A549 (cell line): ENCODE data around the gene CLCN3.

Experiments
- POLR2A ChIP-seq: IDR thresholded peaks from 2 replicates; pipeline ENCODE4 v1.6.1; 2012; ENCODE audit warnings: mild to moderate bottlenecking, low read length
- TF ChIP-seq, protein P1 (sequence below): fragments of >200 bp; sonication (Bioruptor Twin); formaldehyde crosslinking; IDR thresholded peaks from 3 replicates; pipeline ENCODE4 v1.5.1; 2016
- TF ChIP-seq, protein P2 (sequence below): IDR thresholded peaks from 2 replicates; pipeline ENCODE4 v1.6.1; 2012; ENCODE audit warnings: low read depth, borderline replicate concordance

GRCh38 chr4:169604903-169605331, 15.5 kb upstream of the CLCN3 start:
- no peak for TF ChIP-seq POLR2A
- TF ChIP-seq, protein P1, sequence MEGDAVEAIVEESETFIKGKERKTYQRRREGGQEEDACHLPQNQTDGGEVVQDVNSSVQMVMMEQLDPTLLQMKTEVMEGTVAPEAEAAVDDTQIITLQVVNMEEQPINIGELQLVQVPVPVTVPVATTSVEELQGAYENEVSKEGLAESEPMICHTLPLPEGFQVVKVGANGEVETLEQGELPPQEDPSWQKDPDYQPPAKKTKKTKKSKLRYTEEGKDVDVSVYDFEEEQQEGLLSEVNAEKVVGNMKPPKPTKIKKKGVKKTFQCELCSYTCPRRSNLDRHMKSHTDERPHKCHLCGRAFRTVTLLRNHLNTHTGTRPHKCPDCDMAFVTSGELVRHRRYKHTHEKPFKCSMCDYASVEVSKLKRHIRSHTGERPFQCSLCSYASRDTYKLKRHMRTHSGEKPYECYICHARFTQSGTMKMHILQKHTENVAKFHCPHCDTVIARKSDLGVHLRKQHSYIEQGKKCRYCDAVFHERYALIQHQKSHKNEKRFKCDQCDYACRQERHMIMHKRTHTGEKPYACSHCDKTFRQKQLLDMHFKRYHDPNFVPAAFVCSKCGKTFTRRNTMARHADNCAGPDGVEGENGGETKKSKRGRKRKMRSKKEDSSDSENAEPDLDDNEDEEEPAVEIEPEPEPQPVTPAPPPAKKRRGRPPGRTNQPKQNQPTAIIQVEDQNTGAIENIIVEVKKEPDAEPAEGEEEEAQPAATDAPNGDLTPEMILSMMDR, result no peak
- TF ChIP-seq, protein P2, sequence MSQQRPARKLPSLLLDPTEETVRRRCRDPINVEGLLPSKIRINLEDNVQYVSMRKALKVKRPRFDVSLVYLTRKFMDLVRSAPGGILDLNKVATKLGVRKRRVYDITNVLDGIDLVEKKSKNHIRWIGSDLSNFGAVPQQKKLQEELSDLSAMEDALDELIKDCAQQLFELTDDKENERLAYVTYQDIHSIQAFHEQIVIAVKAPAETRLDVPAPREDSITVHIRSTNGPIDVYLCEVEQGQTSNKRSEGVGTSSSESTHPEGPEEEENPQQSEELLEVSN, result no peak
